Stomach (tissue), 9 donors: ENCODE data around the gene SMCO3. TPM values are rescaled to one million over a fixed set of nuclear protein-coding genes. Genes with fewer than 3 reads are reported as not detected.

ENCODE experiments used
- DNase-seq, 2 donors: peaks; one replicate each; pipeline versions ENCODE4 v3.0.0 to v3.0.0-alpha.2; 2013 to 2019
- H3K27ac ChIP-seq, 5 donors: fragments of 200-600 bp in 4 of 5; sonication (generic) in 4 of 5; one replicate each; pipeline ENCODE4 v1.5.1; 2013 to 2019; ENCODE audit warnings: mild to moderate bottlenecking in 1 of 5, moderate library complexity in 1 of 5
- H3K27me3 ChIP-seq, 3 donors: fragments of 200-600 bp; sonication (generic); one replicate each; pipeline ENCODE4 v1.5.1; 2017 to 2019; ENCODE audit warnings: mixed run types in 1 of 3
- H3K36me3 ChIP-seq, 4 donors: fragments of 200-600 bp; sonication (generic); 1 replicate in 3 of 4; 2 replicates in 1 of 4; pipeline ENCODE4 v1.5.1; 2016 to 2019
- H3K4me1 ChIP-seq, 4 donors: fragments of 200-600 bp; sonication (generic); one replicate each; pipeline ENCODE4 v1.5.1; 2016 to 2019
- H3K4me3 ChIP-seq, 4 donors: fragments of 200-600 bp; sonication (generic) in 3 of 4; one replicate each; pipeline ENCODE4 v1.5.1; 2016 to 2019; ENCODE audit warnings: mild to moderate bottlenecking in 1 of 4
- H3K9me3 ChIP-seq, 4 donors: fragments of 200-600 bp; sonication (generic); one replicate each; pipeline ENCODE4 v1.5.1; 2016 to 2019
- CTCF ChIP-seq, 7 experiments: fragments of 450-650 bp in 4 of 7; fragments of 200-600 bp in 3 of 7; sonication (generic) in 3 of 7; IDR thresholded peaks; one replicate each; pipeline ENCODE4 v1.5.1; 2016 to 2019; ENCODE audit warnings: antibody characterized with exemption in 7 of 7, control low read depth in 2 of 7, mild to moderate bottlenecking in 1 of 7
- EP300 ChIP-seq: sonication (generic); formaldehyde crosslinking; IDR thresholded peaks from one replicate; pipeline ENCODE4 v1.6.1; 2017; ENCODE audit warnings: antibody characterized with exemption
- POLR2A ChIP-seq, 4 donors: fragments of 450-650 bp; IDR thresholded peaks; one replicate each; pipeline ENCODE4 v1.6.1; 2016; ENCODE audit warnings: antibody characterized with exemption in 4 of 4, control low read depth in 2 of 4, mild to moderate bottlenecking in 1 of 4, moderate library complexity in 1 of 4
- POLR2AphosphoS5 ChIP-seq, 3 donors: sonication (generic); formaldehyde crosslinking; IDR thresholded peaks; one replicate each; pipeline ENCODE4 v1.6.1; 2016; ENCODE audit warnings: antibody characterized with exemption in 3 of 3
- WGBS, 5 donors: extraction: QIAGEN DNeasy Blood & Tissue Kit in 3 of 5; methylation state at CpG; one replicate each; pipeline versions ENCODE4 v1.1.5 to v1.1.7; 2013 to 2018; 5-methylcytosine and 5-hydroxymethylcytosine counted together
- intact Hi-C: fragments of 100-400 bp; cut with DNase I; formaldehyde crosslinking; loops from one replicate; pipeline ENCODE4 v1.15.1; 2023; ENCODE audit warnings: low total_unique reads
- polyA plus RNA-seq, 3 donors: library from polyadenylated mRNA; stranded (reverse); fragments of 200-250 nt; gene quantifications; one replicate each; pipeline ENCODE4 v1.2.3, GENCODE V29; 2013
- total RNA-seq, 5 donors: library from RNA; depleted of rRNA; stranded (reverse); fragments of >200 nt; gene quantifications; one replicate each; pipeline versions ENCODE4 v1.1.0 to v1.2.3, GENCODE V29; 2014 to 2016
- donor health status: healthy with polysubstance abuse.
- donor health status: Bipolar disorder and iron deficiency.
- donor health status: healthy.

SMCO3 gene
- total and polyA plus RNA-seq, 8 donors, result 2.4 TPM; not detected in 7

GRCh38 chr12:14810167-14810952 is 3.6 kb downstream of the SMCO3 start:
- no peaks in the 10 kb centered on the region for H3K36me3 ChIP-seq
- intact Hi-C loops, result no loop called here
- H3K4me1 ChIP-seq, result no peaks in the 10 kb centered on the region
- no peak overlapping the region for H3K4me3 ChIP-seq
- no peaks in the 10 kb centered on the region for H3K27me3 ChIP-seq
- H3K9me3 ChIP-seq, result no peaks in the 10 kb centered on the region
- 78 to 85% (median 83%) methylated on average over 5 of the region's 5 CpGs for WGBS, 5 donors
- H3K27ac ChIP-seq, result no peak overlapping the region
- no peak for DNase-seq
- no peak for TF ChIP-seq POLR2A (IDR thresholded peaks at IDR 0.05)
- TF ChIP-seq CTCF (IDR thresholded peaks at IDR 0.05), result no peak
- no peak for TF ChIP-seq EP300
- no peak for TF ChIP-seq POLR2AphosphoS5 (IDR thresholded peaks at IDR 0.05)

GRCh38 chr12:14803830-14804160 is 10.2 kb downstream of the SMCO3 start:
- WGBS, 5 donors, result 0 to 1% (median 0%) methylated on average over 12 of the region's 12 CpGs
- intact Hi-C loops, result loop anchor here (2.0 kb wide), 1 partner anchor 33 kb away; a partner anchor contains a TSS
- no peak for DNase-seq

GRCh38 chr12:14803011-14803829 is 10.8 kb downstream of the SMCO3 start, which contains the start of the genes C12orf60 and WBP11:
Gene C12orf60 (plus strand): TSS chr12:14803670. CDS start chr12:14822936, 19,266 bp downstream.
Gene WBP11 (minus strand): TSS chr12:14803478. CDS start chr12:14801383, 2,095 bp downstream.
- Histone ChIP-seq H3K36me3 (peaks cover 5 to 18% (median 16%) of the 10 kb centered on the region in 4 donors), H3K27me3 (no peaks in the 10 kb centered on the region), H3K4me1 (peaks cover 11 to 39% (median 23%) of the 10 kb centered on the region in 4 donors), H3K9me3 (no peaks in the 10 kb centered on the region), H3K27ac (peak within 1 kb of the TSS; percentile 86 to 96 (median 93)), H3K4me3 (peak within 1 kb of the TSS; percentile 76 to 82 (median 80))
- TF ChIP-seq POLR2AphosphoS5 (IDR thresholded peaks at IDR 0.05) (peak; percentile 78 to 93 (median 78)), EP300 (no peak), CTCF (IDR thresholded peaks at IDR 0.05) (no peak), POLR2A (IDR thresholded peaks at IDR 0.05) (peak in 1 of 4 donors; percentile 52)
- 0 to 1% (median 0%) methylated on average over 49 to 50 of the region's 50 CpGs for WGBS, 5 donors
- intact Hi-C loops, result loop anchor here (2.0 kb wide), 1 partner anchor 32 kb away; a partner anchor contains a TSS
- peak; percentile 95 to 99 for DNase-seq

More at GRCh38 chr12:14803830-14804160, 10.2 kb downstream of the SMCO3 start:
- Histone ChIP-seq H3K9me3 (no peaks in the 10 kb centered on the region), H3K4me1 (peaks cover 11 to 39% (median 23%) of the 10 kb centered on the region in 4 donors), H3K27ac (peak overlapping the region; percentile 69 to 96 (median 93)), H3K4me3 (peak overlapping the region; percentile 76 to 82 (median 80)), H3K27me3 (no peaks in the 10 kb centered on the region), H3K36me3 (peaks cover 5 to 12% (median 10%) of the 10 kb centered on the region in 4 donors)
- TF ChIP-seq EP300 (no peak), CTCF (IDR thresholded peaks at IDR 0.05) (no peak), POLR2AphosphoS5 (IDR thresholded peaks at IDR 0.05) (no peak)

GRCh38 chr12:14802721-14803010 is 11.3 kb downstream of the SMCO3 start:
- peaks cover 11 to 39% (median 23%) of the 10 kb centered on the region in 4 donors for H3K4me1 ChIP-seq
- no peaks in the 10 kb centered on the region for H3K9me3 ChIP-seq
- no peak for TF ChIP-seq CTCF (IDR thresholded peaks at IDR 0.05)
- TF ChIP-seq POLR2A (IDR thresholded peaks at IDR 0.05), result no peak
- TF ChIP-seq EP300, result no peak
- no peak for TF ChIP-seq POLR2AphosphoS5 (IDR thresholded peaks at IDR 0.05)
- H3K27me3 ChIP-seq, result no peaks in the 10 kb centered on the region
- peak overlapping the region in 4 of 5 donors; percentile 88 to 96 (median 94) for H3K27ac ChIP-seq
- intact Hi-C loops, result loop anchor here (2.0 kb wide), 1 partner anchor 32 kb away; a partner anchor contains a TSS
- WGBS, 5 donors, result 0% methylated on average over 7 of the region's 7 CpGs
- no peak for DNase-seq
- H3K4me3 ChIP-seq, result peak overlapping the region; percentile 76 to 82 (median 80)
- peaks cover 5 to 23% (median 22%) of the 10 kb centered on the region in 4 donors for H3K36me3 ChIP-seq
